Measurements from ENCODE around the gene SCARB1. TPM values are rescaled to one million over a fixed set of nuclear protein-coding genes. Genes with fewer than 3 reads are reported as not detected.

The SCARB1 gene
- total and polyA plus RNA-seq, 2 experiments from 2014 or later: 31.0 to 62.5 TPM

- H3K79me2 ChIP-seq (replicated peaks; ENCODE audit: insufficient read depth): no peaks in the 10 kb centered on the region
- no peaks in the 10 kb centered on the region for H4K20me1 ChIP-seq (replicated peaks; ENCODE audit: insufficient read depth)
- H3K4me1 ChIP-seq (ENCODE audit: insufficient read depth): no peaks in the 10 kb centered on the region; the same call in 1 of the 2 replicates
- H2AFZ ChIP-seq: no peak overlapping the region
- H3K27me3 Mint-ChIP-seq (ENCODE audit: insufficient read depth, low read depth, poor library complexity): peaks cover 10% of the 10 kb centered on the region
- H3K27ac ChIP-seq (ENCODE audit: low read depth): no peak overlapping the region
- peaks cover 21% of the 10 kb centered on the region for H3K4me1 Mint-ChIP-seq
- no peak overlapping the region for H3K4me3 Mint-ChIP-seq
- DNase-seq (ENCODE audit: low spot score) (no peak), ATAC-seq (no peak)
- H3K36me3 Mint-ChIP-seq (ENCODE audit: low read depth): no peaks in the 10 kb centered on the region
- TF ChIP-seq JUNB (IDR thresholded peaks at IDR 0.05; ENCODE audit: unreplicated experiment) (no peak), ZNF114 (CRISPR knock-in tag; IDR thresholded peaks at IDR 0.05) (no peak), EZH2phosphoT487 (IDR thresholded peaks at IDR 0.05; ENCODE audit: unreplicated experiment) (no peak), EZH2 (IDR thresholded peaks at IDR 0.05; ENCODE audit: low read depth, unreplicated experiment) (no peak), STAT1 (IDR thresholded peaks at IDR 0.05; ENCODE audit: unreplicated experiment) (no peak), POLR2AphosphoS5 (IDR thresholded peaks at IDR 0.05; ENCODE audit: low read depth) (no peak), NANOG (IDR thresholded peaks at IDR 0.05; ENCODE audit: borderline replicate concordance) (no peak), REST (IDR thresholded peaks at IDR 0.05; ENCODE audit: unreplicated experiment) (no peak), ZNF331 (CRISPR knock-in tag; IDR thresholded peaks at IDR 0.05; ENCODE audit: low read depth) (no peak), CREB1 (CRISPR knock-in tag; IDR thresholded peaks at IDR 0.05; ENCODE audit: low read depth) (no peak)
- TF ChIP-seq, protein P1, sequence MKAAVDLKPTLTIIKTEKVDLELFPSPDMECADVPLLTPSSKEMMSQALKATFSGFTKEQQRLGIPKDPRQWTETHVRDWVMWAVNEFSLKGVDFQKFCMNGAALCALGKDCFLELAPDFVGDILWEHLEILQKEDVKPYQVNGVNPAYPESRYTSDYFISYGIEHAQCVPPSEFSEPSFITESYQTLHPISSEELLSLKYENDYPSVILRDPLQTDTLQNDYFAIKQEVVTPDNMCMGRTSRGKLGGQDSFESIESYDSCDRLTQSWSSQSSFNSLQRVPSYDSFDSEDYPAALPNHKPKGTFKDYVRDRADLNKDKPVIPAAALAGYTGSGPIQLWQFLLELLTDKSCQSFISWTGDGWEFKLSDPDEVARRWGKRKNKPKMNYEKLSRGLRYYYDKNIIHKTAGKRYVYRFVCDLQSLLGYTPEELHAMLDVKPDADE (IDR thresholded peaks at IDR 0.05): no peak
- TF ChIP-seq, protein P2, sequence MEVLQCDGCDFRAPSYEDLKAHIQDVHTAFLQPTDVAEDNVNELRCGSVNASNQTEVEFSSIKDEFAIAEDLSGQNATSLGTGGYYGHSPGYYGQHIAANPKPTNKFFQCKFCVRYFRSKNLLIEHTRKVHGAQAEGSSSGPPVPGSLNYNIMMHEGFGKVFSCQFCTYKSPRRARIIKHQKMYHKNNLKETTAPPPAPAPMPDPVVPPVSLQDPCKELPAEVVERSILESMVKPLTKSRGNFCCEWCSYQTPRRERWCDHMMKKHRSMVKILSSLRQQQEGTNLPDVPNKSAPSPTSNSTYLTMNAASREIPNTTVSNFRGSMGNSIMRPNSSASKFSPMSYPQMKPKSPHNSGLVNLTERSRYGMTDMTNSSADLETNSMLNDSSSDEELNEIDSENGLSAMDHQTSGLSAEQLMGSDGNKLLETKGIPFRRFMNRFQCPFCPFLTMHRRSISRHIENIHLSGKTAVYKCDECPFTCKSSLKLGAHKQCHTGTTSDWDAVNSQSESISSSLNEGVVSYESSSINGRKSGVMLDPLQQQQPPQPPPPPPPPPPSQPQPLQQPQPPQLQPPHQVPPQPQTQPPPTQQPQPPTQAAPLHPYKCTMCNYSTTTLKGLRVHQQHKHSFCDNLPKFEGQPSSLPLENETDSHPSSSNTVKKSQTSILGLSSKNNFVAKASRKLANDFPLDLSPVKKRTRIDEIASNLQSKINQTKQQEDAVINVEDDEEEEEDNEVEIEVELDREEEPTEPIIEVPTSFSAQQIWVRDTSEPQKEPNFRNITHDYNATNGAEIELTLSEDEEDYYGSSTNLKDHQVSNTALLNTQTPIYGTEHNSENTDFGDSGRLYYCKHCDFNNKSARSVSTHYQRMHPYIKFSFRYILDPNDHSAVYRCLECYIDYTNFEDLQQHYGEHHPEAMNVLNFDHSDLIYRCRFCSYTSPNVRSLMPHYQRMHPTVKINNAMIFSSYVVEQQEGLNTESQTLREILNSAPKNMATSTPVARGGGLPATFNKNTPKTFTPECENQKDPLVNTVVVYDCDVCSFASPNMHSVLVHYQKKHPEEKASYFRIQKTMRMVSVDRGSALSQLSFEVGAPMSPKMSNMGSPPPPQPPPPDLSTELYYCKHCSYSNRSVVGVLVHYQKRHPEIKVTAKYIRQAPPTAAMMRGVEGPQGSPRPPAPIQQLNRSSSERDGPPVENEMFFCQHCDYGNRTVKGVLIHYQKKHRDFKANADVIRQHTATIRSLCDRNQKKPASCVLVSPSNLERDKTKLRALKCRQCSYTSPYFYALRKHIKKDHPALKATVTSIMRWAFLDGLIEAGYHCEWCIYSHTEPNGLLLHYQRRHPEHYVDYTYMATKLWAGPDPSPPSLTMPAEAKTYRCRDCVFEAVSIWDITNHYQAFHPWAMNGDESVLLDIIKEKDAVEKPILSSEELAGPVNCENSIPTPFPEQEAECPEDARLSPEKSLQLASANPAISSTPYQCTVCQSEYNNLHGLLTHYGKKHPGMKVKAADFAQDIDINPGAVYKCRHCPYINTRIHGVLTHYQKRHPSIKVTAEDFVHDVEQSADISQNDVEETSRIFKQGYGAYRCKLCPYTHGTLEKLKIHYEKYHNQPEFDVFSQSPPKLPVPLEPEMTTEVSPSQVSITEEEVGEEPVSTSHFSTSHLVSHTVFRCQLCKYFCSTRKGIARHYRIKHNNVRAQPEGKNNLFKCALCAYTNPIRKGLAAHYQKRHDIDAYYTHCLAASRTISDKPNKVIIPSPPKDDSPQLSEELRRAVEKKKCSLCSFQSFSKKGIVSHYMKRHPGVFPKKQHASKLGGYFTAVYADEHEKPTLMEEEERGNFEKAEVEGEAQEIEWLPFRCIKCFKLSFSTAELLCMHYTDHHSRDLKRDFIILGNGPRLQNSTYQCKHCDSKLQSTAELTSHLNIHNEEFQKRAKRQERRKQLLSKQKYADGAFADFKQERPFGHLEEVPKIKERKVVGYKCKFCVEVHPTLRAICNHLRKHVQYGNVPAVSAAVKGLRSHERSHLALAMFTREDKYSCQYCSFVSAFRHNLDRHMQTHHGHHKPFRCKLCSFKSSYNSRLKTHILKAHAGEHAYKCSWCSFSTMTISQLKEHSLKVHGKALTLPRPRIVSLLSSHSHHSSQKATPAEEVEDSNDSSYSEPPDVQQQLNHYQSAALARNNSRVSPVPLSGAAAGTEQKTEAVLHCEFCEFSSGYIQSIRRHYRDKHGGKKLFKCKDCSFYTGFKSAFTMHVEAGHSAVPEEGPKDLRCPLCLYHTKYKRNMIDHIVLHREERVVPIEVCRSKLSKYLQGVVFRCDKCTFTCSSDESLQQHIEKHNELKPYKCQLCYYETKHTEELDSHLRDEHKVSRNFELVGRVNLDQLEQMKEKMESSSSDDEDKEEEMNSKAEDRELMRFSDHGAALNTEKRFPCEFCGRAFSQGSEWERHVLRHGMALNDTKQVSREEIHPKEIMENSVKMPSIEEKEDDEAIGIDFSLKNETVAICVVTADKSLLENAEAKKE (CRISPR knock-in tag; IDR thresholded peaks at IDR 0.05): no peak
- TF ChIP-seq, protein P3, sequence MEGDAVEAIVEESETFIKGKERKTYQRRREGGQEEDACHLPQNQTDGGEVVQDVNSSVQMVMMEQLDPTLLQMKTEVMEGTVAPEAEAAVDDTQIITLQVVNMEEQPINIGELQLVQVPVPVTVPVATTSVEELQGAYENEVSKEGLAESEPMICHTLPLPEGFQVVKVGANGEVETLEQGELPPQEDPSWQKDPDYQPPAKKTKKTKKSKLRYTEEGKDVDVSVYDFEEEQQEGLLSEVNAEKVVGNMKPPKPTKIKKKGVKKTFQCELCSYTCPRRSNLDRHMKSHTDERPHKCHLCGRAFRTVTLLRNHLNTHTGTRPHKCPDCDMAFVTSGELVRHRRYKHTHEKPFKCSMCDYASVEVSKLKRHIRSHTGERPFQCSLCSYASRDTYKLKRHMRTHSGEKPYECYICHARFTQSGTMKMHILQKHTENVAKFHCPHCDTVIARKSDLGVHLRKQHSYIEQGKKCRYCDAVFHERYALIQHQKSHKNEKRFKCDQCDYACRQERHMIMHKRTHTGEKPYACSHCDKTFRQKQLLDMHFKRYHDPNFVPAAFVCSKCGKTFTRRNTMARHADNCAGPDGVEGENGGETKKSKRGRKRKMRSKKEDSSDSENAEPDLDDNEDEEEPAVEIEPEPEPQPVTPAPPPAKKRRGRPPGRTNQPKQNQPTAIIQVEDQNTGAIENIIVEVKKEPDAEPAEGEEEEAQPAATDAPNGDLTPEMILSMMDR (conservative IDR thresholded peaks at IDR 0.05; ENCODE audit: low read depth in 2 of 2): no peak
- H3K36me3 ChIP-seq (ENCODE audit: insufficient read depth): no peaks in the 10 kb centered on the region; the same call in 1 of the 2 replicates
- H3K4me2 ChIP-seq: no peak overlapping the region
- no peak overlapping the region for H3K27ac Mint-ChIP-seq
- H3K4me3 ChIP-seq: no peak overlapping the region
- H3K27me3 ChIP-seq (ENCODE audit: insufficient read depth): no peaks in the 10 kb centered on the region
- H3K9me2 ChIP-seq (ENCODE audit: insufficient read depth): no peaks in the 10 kb centered on the region
- no peaks in the 10 kb centered on the region for H3F3A ChIP-seq (replicated peaks; ENCODE audit: low read depth)
- peaks cover 3% of the 10 kb centered on the region; the same call in 1 of the 3 replicates for H3K9me3 Mint-ChIP-seq
Measured at GRCh38 chr12:124776125-124776513, 87.5 kb downstream of the SCARB1 start.

All from GM23338 (cell line).